Vagina (tissue), 2 donors: Measurements from ENCODE around the gene PNMA5. TPM values are rescaled to one million over a fixed set of nuclear protein-coding genes. Genes with fewer than 3 reads are reported as not detected.

ENCODE experiments used
- DNase-seq, 2 donors: peaks; one replicate each; pipeline ENCODE4 v3.0.0-alpha.2; 2017; ENCODE audit errors: extremely low spot score in 2 of 2
- H3K27ac ChIP-seq: fragments of 200-600 bp; sonication (generic); one replicate; pipeline ENCODE4 v1.5.1; 2019
- H3K27me3 ChIP-seq: fragments of 200-600 bp; sonication (generic); one replicate; pipeline ENCODE4 v1.5.1; 2019
- H3K36me3 ChIP-seq, 2 donors: fragments of 200-600 bp; sonication (generic); one replicate each; pipeline ENCODE4 v1.5.1; 2017 to 2019
- H3K4me1 ChIP-seq: fragments of 200-600 bp; sonication (generic); one replicate; pipeline ENCODE4 v1.5.1; 2019
- H3K4me3 ChIP-seq, 2 donors: fragments of 200-600 bp; sonication (generic); 1 replicate in 1 of 2; 2 replicates in 1 of 2; pipeline ENCODE4 v1.5.1; 2016 to 2019
- H3K9me3 ChIP-seq: fragments of 200-600 bp; sonication (generic); one replicate; pipeline ENCODE4 v1.5.1; 2019
- POLR2A ChIP-seq, 2 donors: fragments of 450-650 bp; IDR thresholded peaks; one replicate each; pipeline ENCODE4 v1.6.1; 2017; ENCODE audit warnings: antibody characterized with exemption in 2 of 2, mild to moderate bottlenecking in 2 of 2, moderate library complexity in 2 of 2
- POLR2AphosphoS5 ChIP-seq, 2 donors: sonication (generic); formaldehyde crosslinking; IDR thresholded peaks; one replicate each; pipeline ENCODE4 v1.9.0; 2017; ENCODE audit warnings: antibody characterized with exemption in 2 of 2, mild to moderate bottlenecking in 2 of 2, low read depth in 1 of 2; ENCODE audit not compliant: insufficient read depth in 1 of 2
- intact Hi-C: fragments of 100-400 bp; cut with DNase I; formaldehyde crosslinking; loops from one replicate; pipeline ENCODE4 v1.15.1; 2023
- total RNA-seq: library from RNA; depleted of rRNA; stranded (reverse); fragments of >200 nt; gene quantifications from one replicate; pipeline ENCODE4 v1.2.3, GENCODE V29; 2016
- TF ChIP-seq, protein P1 (sequence below), 3 experiments: fragments of 450-650 bp in 2 of 3; fragments of 200-600 bp in 1 of 3; sonication (generic) in 1 of 3; IDR thresholded peaks; one replicate each; pipeline ENCODE4 v1.5.1; 2017 to 2019; ENCODE audit warnings: antibody characterized with exemption in 3 of 3, mild to moderate bottlenecking in 2 of 3, moderate library complexity in 2 of 3

PNMA5 gene
- total RNA-seq, 1 donor from 2014 or later = not detected

DNA sequence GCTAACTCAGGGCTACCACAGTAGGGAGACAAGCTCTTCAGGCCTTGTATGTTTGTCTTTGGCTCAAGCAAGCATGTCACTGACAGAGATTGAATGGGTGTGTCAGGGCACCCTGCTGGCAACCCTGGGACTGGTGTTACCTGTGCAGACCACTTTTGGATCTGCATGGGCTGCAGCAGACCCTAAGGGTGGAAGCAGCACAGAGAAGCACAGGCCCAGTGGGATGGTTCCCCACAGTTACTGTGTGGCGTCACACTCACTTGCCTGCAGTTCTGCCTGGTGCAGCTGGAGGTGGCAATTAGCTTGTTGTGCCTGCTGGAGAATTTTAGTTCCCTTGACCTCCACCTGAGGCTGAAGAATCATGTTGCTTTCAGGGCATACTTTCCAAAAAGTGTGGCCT lies 50.1 kb downstream of the PNMA5 start:
- Histone ChIP-seq H3K4me3 (no peak overlapping the region), H3K9me3 (no peaks in the 10 kb centered on the region), H3K27ac (no peak overlapping the region), H3K4me1 (no peaks in the 10 kb centered on the region), H3K27me3 (no peaks in the 10 kb centered on the region), H3K36me3 (peaks cover 0 to 9% of the 10 kb centered on the region in 2 donors)
- no peak for DNase-seq
- intact Hi-C loops = loop anchor here (10.0 kb wide), 1 partner anchor 721 kb away; no protein-coding TSS in a partner anchor
- TF ChIP-seq POLR2AphosphoS5 (IDR thresholded peaks at IDR 0.05; ENCODE audit: insufficient read depth in 1 of 2, low read depth in 1 of 2) = no peak
- TF ChIP-seq POLR2A (IDR thresholded peaks at IDR 0.05) = no peak
- TF ChIP-seq, protein P1, sequence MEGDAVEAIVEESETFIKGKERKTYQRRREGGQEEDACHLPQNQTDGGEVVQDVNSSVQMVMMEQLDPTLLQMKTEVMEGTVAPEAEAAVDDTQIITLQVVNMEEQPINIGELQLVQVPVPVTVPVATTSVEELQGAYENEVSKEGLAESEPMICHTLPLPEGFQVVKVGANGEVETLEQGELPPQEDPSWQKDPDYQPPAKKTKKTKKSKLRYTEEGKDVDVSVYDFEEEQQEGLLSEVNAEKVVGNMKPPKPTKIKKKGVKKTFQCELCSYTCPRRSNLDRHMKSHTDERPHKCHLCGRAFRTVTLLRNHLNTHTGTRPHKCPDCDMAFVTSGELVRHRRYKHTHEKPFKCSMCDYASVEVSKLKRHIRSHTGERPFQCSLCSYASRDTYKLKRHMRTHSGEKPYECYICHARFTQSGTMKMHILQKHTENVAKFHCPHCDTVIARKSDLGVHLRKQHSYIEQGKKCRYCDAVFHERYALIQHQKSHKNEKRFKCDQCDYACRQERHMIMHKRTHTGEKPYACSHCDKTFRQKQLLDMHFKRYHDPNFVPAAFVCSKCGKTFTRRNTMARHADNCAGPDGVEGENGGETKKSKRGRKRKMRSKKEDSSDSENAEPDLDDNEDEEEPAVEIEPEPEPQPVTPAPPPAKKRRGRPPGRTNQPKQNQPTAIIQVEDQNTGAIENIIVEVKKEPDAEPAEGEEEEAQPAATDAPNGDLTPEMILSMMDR (IDR thresholded peaks at IDR 0.05) = no peak

DNA sequence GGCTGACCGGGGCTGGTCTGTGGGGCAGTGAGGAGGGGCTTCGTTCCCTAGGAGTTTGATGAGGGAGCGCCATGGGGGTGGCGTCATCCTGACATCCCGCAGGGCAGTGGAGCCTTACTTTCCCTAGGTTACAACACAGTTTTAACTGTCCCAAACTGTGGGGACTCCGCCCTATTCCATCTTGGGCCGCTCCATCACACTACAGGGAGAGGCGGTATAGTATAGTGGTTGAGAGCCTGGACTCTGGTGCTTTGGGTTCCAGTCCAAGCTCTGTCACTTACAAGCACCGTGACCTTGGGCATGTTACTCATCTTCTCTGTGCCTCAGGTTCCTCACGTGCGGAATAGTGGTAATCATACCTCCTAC lies 51.9 kb downstream of the PNMA5 start:
- intact Hi-C loops = loop anchor here (10.0 kb wide), 1 partner anchor 723 kb away; no protein-coding TSS in a partner anchor
- no peaks in the 10 kb centered on the region for H3K4me1 ChIP-seq
- peak overlapping the region; percentile 49 to 50 for H3K4me3 ChIP-seq
- H3K27ac ChIP-seq = peak overlapping the region; percentile 87
- H3K27me3 ChIP-seq = no peaks in the 10 kb centered on the region
- no peaks in the 10 kb centered on the region for H3K9me3 ChIP-seq
- H3K36me3 ChIP-seq = peaks cover 0 to 5% of the 10 kb centered on the region in 2 donors
- DNase-seq = no peak
- TF ChIP-seq POLR2AphosphoS5 (IDR thresholded peaks at IDR 0.05; ENCODE audit: insufficient read depth in 1 of 2, low read depth in 1 of 2) = no peak
- TF ChIP-seq, protein P1 (IDR thresholded peaks at IDR 0.05) = no peak
- TF ChIP-seq POLR2A (IDR thresholded peaks at IDR 0.05) = no peak

DNA sequence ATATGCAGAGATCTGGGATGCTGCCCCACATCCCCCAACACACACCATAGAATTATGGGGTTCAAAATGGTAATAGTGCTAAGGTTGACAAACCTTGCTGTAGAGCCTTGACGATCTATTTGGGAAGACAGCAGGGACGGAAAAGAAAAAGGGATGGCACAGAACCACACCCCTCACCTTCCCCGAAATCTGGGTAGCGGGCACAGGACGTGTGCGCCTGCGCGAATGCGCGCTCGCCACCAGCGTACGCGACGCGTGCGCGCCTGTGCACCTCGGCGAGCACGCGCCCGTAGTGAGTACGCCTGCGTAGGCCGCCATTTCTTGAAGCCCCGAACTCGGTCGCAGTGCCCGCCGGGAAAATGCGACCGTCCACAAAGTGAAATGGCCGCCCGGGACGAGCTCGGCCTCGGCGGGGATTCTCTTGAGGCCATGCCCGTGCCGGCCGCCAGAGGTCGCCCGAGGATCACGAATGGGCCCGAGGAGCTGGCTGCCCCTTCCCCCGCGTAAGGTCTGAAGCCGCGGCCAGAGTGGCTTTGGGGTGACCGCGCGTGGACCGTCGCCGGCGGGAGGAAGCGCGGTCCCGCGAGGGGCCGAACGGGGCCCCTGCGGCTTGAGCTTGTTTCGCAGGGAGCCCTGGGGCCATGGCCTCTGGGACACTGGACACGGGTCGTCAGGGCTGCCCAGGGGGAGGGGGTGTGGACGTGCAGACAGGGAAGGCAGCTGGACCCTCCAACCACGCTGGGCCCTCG lies 52.4 kb downstream of the PNMA5 start:
- H3K36me3 ChIP-seq = no peaks in the 10 kb centered on the region
- intact Hi-C loops = loop anchor here (10.0 kb wide), 1 partner anchor 723 kb away; no protein-coding TSS in a partner anchor
- H3K27ac ChIP-seq = peak overlapping the region; percentile 87
- TF ChIP-seq POLR2A (IDR thresholded peaks at IDR 0.05) (no peak), POLR2AphosphoS5 (IDR thresholded peaks at IDR 0.05; ENCODE audit: insufficient read depth in 1 of 2, low read depth in 1 of 2) (peak; percentile 68)
- TF ChIP-seq, protein P1 (IDR thresholded peaks at IDR 0.05) = peak; percentile 55 to 83 (median 80)
- H3K4me1 ChIP-seq = no peaks in the 10 kb centered on the region
- no peaks in the 10 kb centered on the region for H3K27me3 ChIP-seq
- no peak for DNase-seq
- H3K9me3 ChIP-seq = no peaks in the 10 kb centered on the region
- peak overlapping the region; percentile 49 to 50 for H3K4me3 ChIP-seq

Other genes with a start within 250 kb of the PNMA5 start
- gene MAGEA2, start 240.3 kb downstream of the PNMA5 start, total RNA-seq = not detected
- gene CSAG3, start 234.9 kb downstream of the PNMA5 start, total RNA-seq = not detected
- not detected for gene MAGEA6, start 224.4 kb downstream of the PNMA5 start, total RNA-seq
- gene CETN2, start 163.4 kb downstream of the PNMA5 start, total RNA-seq = 24.6 TPM
- gene NSDHL, start 163.1 kb downstream of the PNMA5 start, total RNA-seq = 15.2 TPM
- 98.2 TPM for gene ZNF185, start 96.0 kb downstream of the PNMA5 start, total RNA-seq
- 0.49 TPM for gene PNMA3, start 62.4 kb upstream of the PNMA5 start, total RNA-seq
- 1.2 TPM for gene PNMA6A, start 78.3 kb upstream of the PNMA5 start, total RNA-seq
- gene MAGEA1, start 185.2 kb upstream of the PNMA5 start, total RNA-seq = not detected